Femur (tissue), 1 donor: Measurements from ENCODE around the gene TANGO6.
"Not testable (repeated sequence)": the region's sequence is repeated elsewhere in the genome, so short reads cannot be mapped to it uniquely, and the experiment has no call there.

Experiments used
- DNase-seq: peaks from one replicate; pipeline ENCODE4 v3.0.0-alpha.2; 2017

Gene TANGO6

GRCh38 chr16:69107316-69107962 lies 264.1 kb downstream of the TANGO6 start:
- no peak for DNase-seq

- no peak for DNase-seq
Observed at GRCh38 chr16:69108064-69108904, 265.0 kb downstream of the TANGO6 start.

GRCh38 chr16:69108905-69109252 lies 265.5 kb downstream of the TANGO6 start:
- DNase-seq: no peak

- DNase-seq: no peak
Observed at GRCh38 chr16:69109486-69110270, 266.3 kb downstream of the TANGO6 start.

GRCh38 chr16:69110406-69110805 lies 267.1 kb downstream of the TANGO6 start:
- no peak for DNase-seq

- DNase-seq: peak; percentile 8
Observed at GRCh38 chr16:69111216-69111875, 268.0 kb downstream of the TANGO6 start.

GRCh38 chr16:69111876-69112230 lies 268.5 kb downstream of the TANGO6 start:
- peak; percentile 9 for DNase-seq

- DNase-seq: peak; percentile 51
Observed at GRCh38 chr16:69112285-69113129, 269.2 kb downstream of the TANGO6 start.

- DNase-seq: no peak
Observed at GRCh38 chr16:69113216-69113615, 269.9 kb downstream of the TANGO6 start.

- no peak for DNase-seq
Observed at GRCh38 chr16:69114346-69114975, 271.1 kb downstream of the TANGO6 start.

- no peak for DNase-seq
Observed at GRCh38 chr16:69114976-69115355, 271.6 kb downstream of the TANGO6 start.

GRCh38 chr16:69115361-69115760 lies 272.0 kb downstream of the TANGO6 start:
- no peak for DNase-seq

GRCh38 chr16:69115837-69116236 lies 272.5 kb downstream of the TANGO6 start:
- DNase-seq: no peak

GRCh38 chr16:69116256-69116875 lies 273.0 kb downstream of the TANGO6 start:
- DNase-seq: no peak

- DNase-seq: no peak
Observed at GRCh38 chr16:69116906-69117305, 273.6 kb downstream of the TANGO6 start.

GRCh38 chr16:69118468-69118867 lies 275.1 kb downstream of the TANGO6 start:
- no peak for DNase-seq

GRCh38 chr16:69118994-69119393 lies 275.7 kb downstream of the TANGO6 start:
- no peak for DNase-seq

- DNase-seq: no peak
Observed at GRCh38 chr16:69119536-69119935, 276.2 kb downstream of the TANGO6 start.

- DNase-seq: no peak
Observed at GRCh38 chr16:69120096-69120664, 276.8 kb downstream of the TANGO6 start.

- peak; percentile 57 for DNase-seq
Observed at GRCh38 chr16:69123910-69124309, 280.6 kb downstream of the TANGO6 start.

- not testable (repeated sequence) for DNase-seq
Observed at GRCh38 chr16:69124406-69124805, 281.1 kb downstream of the TANGO6 start.
